Activated naive CD4-positive, alpha-beta T cell treated with anti-CD3 and anti-CD28 coated beads, Interleukin-2, amount 10 ng/mL, durations not matched to agents 7 days and 5 days (primary cell): ENCODE measurements around the gene FCRL5.

Source experiments
- CTCF ChIA-PET: fragments of 350-600 bp; sonication (Branson Sonifier 250); formaldehyde crosslinking; loops from one replicate; lab custom pipeline; 2021; ENCODE audit warnings: antibody characterized with exemption; lab: Charles Lee
- DNase-seq: peaks from one replicate; pipeline ENCODE4 v3.0.0-alpha.2; 2020
- H3K27ac Mint-ChIP-seq: one replicate; pipeline ENCODE4 v1.8.0; 2021; ENCODE audit warnings: mild to moderate bottlenecking, moderate library complexity, mixed read lengths
- H3K27me3 Mint-ChIP-seq: one replicate; pipeline ENCODE4 v1.8.0; 2021; ENCODE audit warnings: mild to moderate bottlenecking, mixed read lengths
- H3K36me3 Mint-ChIP-seq: one replicate; pipeline ENCODE4 v1.8.0; 2021; ENCODE audit warnings: mixed read lengths
- H3K4me1 Mint-ChIP-seq: one replicate; pipeline ENCODE4 v1.8.0; 2021; ENCODE audit warnings: mixed read lengths
- H3K4me3 Mint-ChIP-seq: one replicate; pipeline ENCODE4 v1.8.0; 2021; ENCODE audit warnings: mild to moderate bottlenecking, moderate library complexity, mixed read lengths
- H3K9me3 Mint-ChIP-seq: one replicate; pipeline ENCODE4 v1.8.0; 2021; ENCODE audit warnings: mixed read lengths

Gene FCRL5

GRCh38 chr1:157551694-157552693 is at the start of gene FCRL5:
TSS of gene FCRL5 (minus strand) at chr1:157552515. CDS start at chr1:157552362, 153 bp downstream.
- Mint-ChIP-seq H3K27ac (no peak within 1 kb of the TSS), H3K27me3 (peaks cover 11% of the 10 kb centered on the region), H3K4me3 (no peak within 1 kb of the TSS), H3K36me3 (no peaks in the 10 kb centered on the region), H3K9me3 (no peaks in the 10 kb centered on the region), H3K4me1 (no peaks in the 10 kb centered on the region)
- CTCF ChIA-PET = no interaction called here
- DNase-seq = no peak

DNA sequence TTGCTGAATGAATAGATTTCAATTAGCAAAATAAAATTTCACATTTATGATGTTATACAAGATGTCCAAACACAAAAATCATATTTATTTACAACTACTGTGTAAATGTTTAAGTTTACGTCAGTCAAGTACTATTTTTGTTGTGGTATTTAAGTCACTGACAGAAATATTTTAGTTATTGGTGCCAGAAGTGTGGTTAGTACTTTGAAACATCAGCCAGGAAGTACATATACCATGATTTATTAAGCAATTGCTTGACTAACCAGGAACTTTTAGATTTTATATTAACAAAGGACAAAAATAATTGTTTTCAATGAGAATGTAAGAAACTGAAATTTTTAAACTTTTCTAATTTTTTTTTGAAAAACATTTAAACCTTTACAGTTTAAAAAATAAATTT is 47.9 kb upstream of the FCRL5 start:
- Mint-ChIP-seq H3K9me3 (no peaks in the 10 kb centered on the region), H3K27me3 (no peaks in the 10 kb centered on the region), H3K27ac (no peak overlapping the region), H3K36me3 (no peaks in the 10 kb centered on the region), H3K4me3 (no peak overlapping the region), H3K4me1 (no peaks in the 10 kb centered on the region)
- CTCF ChIA-PET = no interaction called here
- DNase-seq = no peak

GRCh38 chr1:157597959-157598667 is 45.8 kb upstream of the FCRL5 start, which contains the start of gene FCRL4:
TSS of gene FCRL4 (minus strand) at chr1:157598085. CDS start at chr1:157597944, 141 bp downstream.
- H3K4me1 Mint-ChIP-seq = no peaks in the 10 kb centered on the region
- no peak within 1 kb of the TSS for H3K4me3 Mint-ChIP-seq
- H3K36me3 Mint-ChIP-seq = no peaks in the 10 kb centered on the region
- no peak for DNase-seq
- no peaks in the 10 kb centered on the region for H3K27me3 Mint-ChIP-seq
- CTCF ChIA-PET = interaction anchor here (0.7 kb wide), 1 partner anchor 18 kb away, joined by 3 read pairs; no protein-coding TSS in a partner anchor
- no peaks in the 10 kb centered on the region for H3K9me3 Mint-ChIP-seq
- H3K27ac Mint-ChIP-seq = no peak within 1 kb of the TSS

GRCh38 chr1:157596384-157596783 is 44.1 kb upstream of the FCRL5 start:
- Mint-ChIP-seq H3K4me3 (no peak overlapping the region), H3K4me1 (no peaks in the 10 kb centered on the region), H3K27ac (no peak overlapping the region), H3K9me3 (no peaks in the 10 kb centered on the region), H3K36me3 (no peaks in the 10 kb centered on the region), H3K27me3 (no peaks in the 10 kb centered on the region)
- DNase-seq = no peak
- CTCF ChIA-PET = no interaction called here

DNA sequence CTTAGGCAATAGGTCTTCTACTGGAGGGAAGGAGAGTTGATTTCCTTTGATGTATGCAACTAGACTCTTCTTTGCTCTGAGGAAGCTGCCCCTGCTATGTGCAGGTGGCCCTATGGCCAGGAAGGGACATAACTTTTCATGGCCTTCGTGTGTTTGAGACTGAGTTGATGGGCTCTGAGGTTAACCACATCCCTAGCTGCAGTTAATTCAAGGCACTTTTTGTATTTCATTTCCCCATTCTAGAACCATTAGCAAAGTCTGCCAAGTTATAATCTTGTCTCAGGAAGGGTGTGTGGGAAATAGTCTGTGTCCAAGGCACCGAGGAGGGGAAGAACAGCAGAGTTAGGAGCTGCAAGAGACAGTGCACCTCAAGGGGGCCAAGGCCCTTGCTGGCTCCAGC is 43.0 kb upstream of the FCRL5 start:
- Mint-ChIP-seq H3K27ac (no peak overlapping the region), H3K36me3 (no peaks in the 10 kb centered on the region), H3K4me1 (no peaks in the 10 kb centered on the region), H3K4me3 (no peak overlapping the region), H3K27me3 (no peaks in the 10 kb centered on the region), H3K9me3 (no peaks in the 10 kb centered on the region)
- no peak for DNase-seq
- CTCF ChIA-PET = interaction anchor here (1.0 kb wide), 1 partner anchor 15 kb away, joined by 3 read pairs; no protein-coding TSS in a partner anchor

GRCh38 chr1:157585984-157586383 is 33.7 kb upstream of the FCRL5 start:
- DNase-seq = no peak
- Mint-ChIP-seq H3K27me3 (peaks cover 31% of the 10 kb centered on the region), H3K4me3 (no peak overlapping the region), H3K9me3 (no peaks in the 10 kb centered on the region), H3K4me1 (no peaks in the 10 kb centered on the region), H3K27ac (no peak overlapping the region), H3K36me3 (no peaks in the 10 kb centered on the region)
- CTCF ChIA-PET = interaction anchor here (1.5 kb wide), 1 partner anchor 105 kb away, joined by 3 read pairs; no protein-coding TSS in a partner anchor

- Mint-ChIP-seq H3K36me3 (no peaks in the 10 kb centered on the region), H3K27ac (no peak overlapping the region), H3K27me3 (peaks cover 38% of the 10 kb centered on the region), H3K4me3 (no peak overlapping the region), H3K9me3 (no peaks in the 10 kb centered on the region), H3K4me1 (no peaks in the 10 kb centered on the region)
- no peak for DNase-seq
- CTCF ChIA-PET = no interaction called here
These were observed 32.2 kb upstream of the FCRL5 start for GRCh38 chr1:157584503-157584902.

GRCh38 chr1:157580828-157581210 is 28.5 kb upstream of the FCRL5 start:
- Mint-ChIP-seq H3K9me3 (no peaks in the 10 kb centered on the region), H3K36me3 (no peaks in the 10 kb centered on the region), H3K27ac (no peak overlapping the region), H3K4me1 (no peaks in the 10 kb centered on the region), H3K4me3 (no peak overlapping the region), H3K27me3 (peaks cover 25% of the 10 kb centered on the region)
- CTCF ChIA-PET = interaction anchor here (0.6 to 1.9 kb wide), 20 partner anchors 8 to 543 kb away, joined by 3 to 14 read pairs (median 3); partner anchors contain the start of gene FCRL4
- DNase-seq = no peak

DNA sequence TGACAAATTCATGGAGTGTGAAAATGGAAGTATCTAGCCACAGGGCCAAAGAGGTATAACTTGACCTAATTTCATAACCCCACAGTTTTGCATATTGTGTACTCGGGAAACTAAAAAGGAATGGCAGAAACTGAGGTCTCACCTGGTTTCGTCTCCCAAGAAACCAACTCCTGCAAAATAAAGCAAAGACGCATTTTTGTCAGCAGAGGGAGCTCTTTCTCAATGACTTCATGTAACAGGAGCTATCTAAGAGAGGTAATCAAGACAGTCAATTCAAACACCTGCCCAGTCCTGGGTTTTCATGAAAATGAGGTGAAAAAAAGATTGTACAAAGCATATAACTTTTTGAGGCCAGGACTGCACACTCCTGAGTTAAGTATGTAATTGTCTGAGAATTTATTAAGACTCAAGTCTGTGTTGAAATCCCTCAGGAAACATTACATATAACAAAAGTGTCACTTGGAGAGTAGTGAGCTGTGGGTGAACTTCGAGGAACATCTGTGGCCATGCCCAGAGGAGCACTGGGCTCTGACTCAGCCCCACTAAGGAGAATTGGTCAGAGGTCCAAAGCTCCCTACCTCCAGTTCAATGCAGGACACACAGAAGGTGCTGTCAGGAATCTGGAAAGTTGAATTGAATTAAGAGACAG is 28.0 kb upstream of the FCRL5 start:
- Mint-ChIP-seq H3K27me3 (peaks cover 27% of the 10 kb centered on the region), H3K9me3 (no peaks in the 10 kb centered on the region), H3K4me3 (no peak overlapping the region), H3K27ac (no peak overlapping the region), H3K36me3 (no peaks in the 10 kb centered on the region), H3K4me1 (no peaks in the 10 kb centered on the region)
- CTCF ChIA-PET = interaction anchor here (0.6 to 1.9 kb wide), 24 partner anchors 9 to 544 kb away, joined by 3 to 14 read pairs (median 3); partner anchors contain the start of gene FCRL4
- DNase-seq = peak; percentile 27

DNA sequence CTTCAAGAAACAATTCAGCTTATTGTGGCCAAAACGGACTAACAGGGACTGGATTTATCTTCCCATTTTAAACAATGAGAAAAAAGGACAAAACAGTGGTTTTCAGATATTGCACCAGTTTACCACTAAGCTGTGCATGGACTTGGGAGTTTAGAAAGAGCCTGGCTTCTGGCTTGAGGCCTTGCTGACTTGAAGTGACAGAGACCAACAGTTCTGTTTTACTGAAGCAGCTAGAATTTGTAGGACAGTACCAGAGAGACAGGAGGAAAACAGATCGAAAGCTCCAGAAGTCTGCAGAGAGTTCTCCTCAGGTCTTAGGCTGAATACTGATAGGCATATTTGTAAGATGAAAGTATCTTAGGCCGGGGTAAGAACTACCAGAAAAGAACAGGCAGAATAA is 25.1 kb upstream of the FCRL5 start:
- Mint-ChIP-seq H3K27ac (no peak overlapping the region), H3K27me3 (peaks cover 21% of the 10 kb centered on the region), H3K9me3 (no peaks in the 10 kb centered on the region), H3K4me3 (no peak overlapping the region), H3K4me1 (no peaks in the 10 kb centered on the region), H3K36me3 (no peaks in the 10 kb centered on the region)
- CTCF ChIA-PET = no interaction called here
- DNase-seq = no peak

DNA sequence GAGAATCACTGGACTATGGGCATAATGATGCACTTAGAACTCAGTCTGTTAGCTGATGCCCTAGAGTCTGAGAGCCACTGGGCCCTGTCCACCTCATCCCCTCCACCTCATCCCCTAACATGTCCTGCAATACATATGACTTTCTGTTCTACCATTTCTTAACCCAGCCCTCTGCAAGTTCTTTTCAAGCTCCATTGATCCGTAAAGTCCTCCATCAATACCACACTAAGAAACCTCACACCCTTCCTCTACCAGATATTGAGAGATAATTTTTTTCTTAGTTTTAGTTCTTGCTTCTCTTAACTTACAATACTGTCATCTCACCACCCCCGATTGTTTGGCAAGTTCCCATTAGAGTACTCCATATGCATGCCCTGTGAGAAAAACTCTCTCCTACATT is 23.4 kb upstream of the FCRL5 start:
- CTCF ChIA-PET = interaction anchor here (0.6 kb wide), 1 partner anchor 293 kb away, joined by 3 read pairs; no protein-coding TSS in a partner anchor
- no peaks in the 10 kb centered on the region for H3K4me1 Mint-ChIP-seq
- no peak overlapping the region for H3K27ac Mint-ChIP-seq
- DNase-seq = no peak
- no peak overlapping the region for H3K4me3 Mint-ChIP-seq
- no peaks in the 10 kb centered on the region for H3K9me3 Mint-ChIP-seq
- H3K27me3 Mint-ChIP-seq = peaks cover 10% of the 10 kb centered on the region
- H3K36me3 Mint-ChIP-seq = no peaks in the 10 kb centered on the region

- CTCF ChIA-PET = no interaction called here
- Mint-ChIP-seq H3K36me3 (no peaks in the 10 kb centered on the region), H3K27ac (no peak overlapping the region)
These were observed 22.5 kb upstream of the FCRL5 start for GRCh38 chr1:157574836-157575235.

DNA sequence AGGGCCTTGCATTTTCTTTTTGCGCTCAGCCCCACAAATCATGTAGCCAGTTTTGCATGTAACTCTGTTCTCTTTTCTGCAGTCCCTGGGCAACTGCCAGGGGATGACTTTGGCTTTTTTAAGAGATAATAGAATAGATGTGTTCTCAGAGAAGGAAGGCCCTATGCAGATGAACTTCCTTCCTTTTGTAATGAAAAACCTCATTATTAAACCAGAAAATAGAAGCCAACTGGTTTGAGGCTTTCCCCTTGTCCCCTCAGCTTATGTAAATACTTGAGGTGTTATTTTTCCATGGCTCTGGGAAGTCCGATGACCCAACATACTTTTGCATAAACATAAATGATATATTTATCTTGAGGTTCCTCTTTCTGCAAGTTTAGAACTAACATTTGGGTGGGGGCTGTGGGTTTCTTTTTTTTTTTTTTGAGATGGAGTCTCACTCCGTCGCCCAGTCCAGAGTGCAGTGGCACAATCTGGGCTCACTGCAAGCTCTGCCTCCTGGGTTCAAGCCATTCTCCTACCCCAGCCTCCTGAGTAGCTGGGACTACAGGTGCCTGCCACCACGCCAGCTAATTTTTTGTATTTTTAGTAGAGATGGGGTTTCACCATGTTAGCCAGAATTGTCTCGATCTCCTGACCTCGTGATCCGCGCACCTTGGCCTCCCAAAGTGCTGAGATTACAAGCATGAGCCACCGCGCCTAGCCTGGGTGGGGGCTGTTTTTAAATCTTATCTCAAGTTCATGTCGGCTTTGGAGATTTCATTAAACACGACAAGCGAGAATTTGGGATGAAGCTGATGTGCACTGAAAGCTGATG is 14.4 kb upstream of the FCRL5 start:
- H3K27me3 Mint-ChIP-seq = peaks cover 11% of the 10 kb centered on the region
- H3K36me3 Mint-ChIP-seq = no peaks in the 10 kb centered on the region
- no peaks in the 10 kb centered on the region for H3K9me3 Mint-ChIP-seq
- no peak overlapping the region for H3K27ac Mint-ChIP-seq
- H3K4me3 Mint-ChIP-seq = no peak overlapping the region
- DNase-seq = no peak
- CTCF ChIA-PET = interaction anchor here (1.1 kb wide), 1 partner anchor 13 kb away, joined by 3 read pairs; no protein-coding TSS in a partner anchor
- no peaks in the 10 kb centered on the region for H3K4me1 Mint-ChIP-seq

More at GRCh38 chr1:157574836-157575235, 22.5 kb upstream of the FCRL5 start:
- Mint-ChIP-seq H3K9me3 (no peaks in the 10 kb centered on the region), H3K27me3 (peaks cover 9% of the 10 kb centered on the region), H3K4me1 (no peaks in the 10 kb centered on the region), H3K4me3 (no peak overlapping the region)
- no peak for DNase-seq
